Upper lobe of left lung (tissue), 4 donors: ENCODE measurements around the gene TBC1D4.

Experiments used
- EP300 ChIP-seq, 4 donors: sonication (generic); formaldehyde crosslinking; IDR thresholded peaks; one replicate each; pipeline ENCODE4 v1.5.1; 2017; ENCODE audit warnings: antibody characterized with exemption in 4 of 4, control low read depth in 2 of 4
- POLR2A ChIP-seq, 4 donors: fragments of 450-650 bp; IDR thresholded peaks; one replicate each; pipeline ENCODE4 v1.5.1; 2016 to 2017; ENCODE audit warnings: antibody characterized with exemption in 4 of 4, mild to moderate bottlenecking in 2 of 4
- TF ChIP-seq, protein P1 (sequence below), 6 experiments: fragments of 450-650 bp in 4 of 6; fragments of 200-600 bp in 2 of 6; sonication (generic) in 2 of 6; IDR thresholded peaks; one replicate each; pipeline ENCODE4 v1.5.1; 2016 to 2019; ENCODE audit warnings: antibody characterized with exemption in 6 of 6

- TF ChIP-seq, protein P1, sequence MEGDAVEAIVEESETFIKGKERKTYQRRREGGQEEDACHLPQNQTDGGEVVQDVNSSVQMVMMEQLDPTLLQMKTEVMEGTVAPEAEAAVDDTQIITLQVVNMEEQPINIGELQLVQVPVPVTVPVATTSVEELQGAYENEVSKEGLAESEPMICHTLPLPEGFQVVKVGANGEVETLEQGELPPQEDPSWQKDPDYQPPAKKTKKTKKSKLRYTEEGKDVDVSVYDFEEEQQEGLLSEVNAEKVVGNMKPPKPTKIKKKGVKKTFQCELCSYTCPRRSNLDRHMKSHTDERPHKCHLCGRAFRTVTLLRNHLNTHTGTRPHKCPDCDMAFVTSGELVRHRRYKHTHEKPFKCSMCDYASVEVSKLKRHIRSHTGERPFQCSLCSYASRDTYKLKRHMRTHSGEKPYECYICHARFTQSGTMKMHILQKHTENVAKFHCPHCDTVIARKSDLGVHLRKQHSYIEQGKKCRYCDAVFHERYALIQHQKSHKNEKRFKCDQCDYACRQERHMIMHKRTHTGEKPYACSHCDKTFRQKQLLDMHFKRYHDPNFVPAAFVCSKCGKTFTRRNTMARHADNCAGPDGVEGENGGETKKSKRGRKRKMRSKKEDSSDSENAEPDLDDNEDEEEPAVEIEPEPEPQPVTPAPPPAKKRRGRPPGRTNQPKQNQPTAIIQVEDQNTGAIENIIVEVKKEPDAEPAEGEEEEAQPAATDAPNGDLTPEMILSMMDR (IDR thresholded peaks at IDR 0.05): no peak
- TF ChIP-seq EP300 (IDR thresholded peaks at IDR 0.05) (no peak), POLR2A (IDR thresholded peaks at IDR 0.05) (no peak)
These were observed 165.5 kb downstream of the TBC1D4 start for GRCh38 chr13:75316427-75316826.
